GM10266 (cell line): ENCODE measurements around the gene PHACTR2.

ENCODE experiments used
- DNase-seq: peaks from one replicate; pipeline ENCODE4 v3.0.0; 2012; ENCODE audit errors: extremely low spot score
- TF ChIP-seq, protein P1 (sequence below): IDR thresholded peaks from 2 replicates; pipeline ENCODE4 v1.5.1; 2012; ENCODE audit warnings: mild to moderate bottlenecking, low read depth; ENCODE audit not compliant: control insufficient read depth, insufficient read depth; ENCODE audit errors: missing control alignments

Gene PHACTR2

DNA sequence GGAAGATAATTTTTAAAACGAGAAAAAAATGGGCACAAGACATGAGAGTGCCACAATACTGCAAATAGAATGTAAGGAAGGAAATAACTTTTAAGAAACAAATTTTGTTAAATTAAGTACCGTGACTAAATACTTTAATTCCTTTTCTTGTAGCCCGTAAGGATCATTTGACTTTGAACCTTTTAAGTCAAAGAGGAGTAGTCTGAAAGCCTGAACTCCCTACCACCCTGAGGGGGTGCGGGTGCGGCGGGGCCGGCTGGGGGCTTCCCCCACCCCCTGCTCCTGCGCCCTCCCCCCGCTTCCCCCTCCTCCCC, 231 bp upstream of the PHACTR2 start:
- TF ChIP-seq, protein P1, sequence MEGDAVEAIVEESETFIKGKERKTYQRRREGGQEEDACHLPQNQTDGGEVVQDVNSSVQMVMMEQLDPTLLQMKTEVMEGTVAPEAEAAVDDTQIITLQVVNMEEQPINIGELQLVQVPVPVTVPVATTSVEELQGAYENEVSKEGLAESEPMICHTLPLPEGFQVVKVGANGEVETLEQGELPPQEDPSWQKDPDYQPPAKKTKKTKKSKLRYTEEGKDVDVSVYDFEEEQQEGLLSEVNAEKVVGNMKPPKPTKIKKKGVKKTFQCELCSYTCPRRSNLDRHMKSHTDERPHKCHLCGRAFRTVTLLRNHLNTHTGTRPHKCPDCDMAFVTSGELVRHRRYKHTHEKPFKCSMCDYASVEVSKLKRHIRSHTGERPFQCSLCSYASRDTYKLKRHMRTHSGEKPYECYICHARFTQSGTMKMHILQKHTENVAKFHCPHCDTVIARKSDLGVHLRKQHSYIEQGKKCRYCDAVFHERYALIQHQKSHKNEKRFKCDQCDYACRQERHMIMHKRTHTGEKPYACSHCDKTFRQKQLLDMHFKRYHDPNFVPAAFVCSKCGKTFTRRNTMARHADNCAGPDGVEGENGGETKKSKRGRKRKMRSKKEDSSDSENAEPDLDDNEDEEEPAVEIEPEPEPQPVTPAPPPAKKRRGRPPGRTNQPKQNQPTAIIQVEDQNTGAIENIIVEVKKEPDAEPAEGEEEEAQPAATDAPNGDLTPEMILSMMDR = no peak
- DNase-seq = no peak

DNA sequence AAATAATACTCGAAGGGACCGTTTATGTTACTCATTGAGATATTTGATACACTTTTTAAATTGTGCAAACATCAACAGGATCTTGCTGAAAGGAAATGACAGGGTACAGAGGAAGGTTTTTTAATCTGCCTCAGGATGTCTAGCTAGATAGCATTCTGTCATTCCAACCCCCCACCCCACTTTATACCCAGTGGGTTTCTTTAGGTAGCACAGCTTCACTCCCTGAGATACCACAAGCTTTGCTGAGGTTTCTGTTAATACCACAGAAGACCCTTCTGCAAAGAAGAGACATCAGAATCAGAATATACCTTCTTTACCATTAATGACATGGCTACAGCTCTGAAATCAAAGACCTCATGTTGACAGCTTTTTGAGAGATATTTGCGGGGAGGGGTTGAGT, 1.3 kb downstream of the PHACTR2 start:
- TF ChIP-seq, protein P1 = no peak
- DNase-seq = no peak

DNA sequence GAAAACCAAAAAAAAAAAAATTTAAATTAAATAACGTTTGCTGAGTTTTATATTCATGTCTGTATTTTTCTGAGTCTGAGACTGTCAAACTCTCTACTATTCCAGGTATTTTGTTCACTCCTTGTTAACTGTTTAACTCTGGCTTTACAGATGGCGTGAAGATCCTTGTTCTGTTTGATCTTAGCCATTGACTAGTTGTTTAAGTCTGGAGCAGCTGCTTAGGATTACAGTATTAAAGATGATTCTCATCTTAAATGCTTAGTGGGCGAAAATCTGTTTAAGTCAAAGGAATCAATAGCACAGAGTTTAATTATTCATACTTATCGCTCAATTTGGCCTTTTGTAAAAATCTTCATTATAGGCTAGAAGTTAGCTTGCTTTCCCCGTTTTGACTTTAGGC, 2.4 kb downstream of the PHACTR2 start:
- TF ChIP-seq, protein P1 = no peak
- no peak for DNase-seq

GRCh38 chr6:143682805-143683204, 5.0 kb downstream of the PHACTR2 start:
- DNase-seq = no peak
- TF ChIP-seq, protein P1 = no peak

DNA sequence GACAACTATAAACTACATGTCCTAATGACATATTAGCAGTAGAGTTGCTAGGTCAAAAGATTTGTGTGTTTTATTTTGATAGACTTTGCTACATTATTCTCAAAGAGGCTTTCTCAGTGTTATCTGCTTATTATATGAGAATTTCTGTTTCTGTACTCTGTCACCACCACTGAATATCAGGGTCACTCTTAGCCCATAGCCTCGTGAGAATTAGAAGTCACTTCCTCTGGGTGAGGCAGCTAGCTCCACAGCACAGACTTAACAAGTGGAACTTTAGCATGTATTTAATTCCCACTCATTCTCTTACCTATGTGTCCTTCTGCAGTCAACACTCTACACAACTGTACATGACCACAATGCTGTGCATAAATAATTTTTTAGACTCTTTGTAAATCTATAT, 6.7 kb downstream of the PHACTR2 start:
- no peak for DNase-seq
- TF ChIP-seq, protein P1 = no peak

- DNase-seq = no peak
- TF ChIP-seq, protein P1 = no peak
These were observed 7.9 kb downstream of the PHACTR2 start for GRCh38 chr6:143685653-143686052.

DNA sequence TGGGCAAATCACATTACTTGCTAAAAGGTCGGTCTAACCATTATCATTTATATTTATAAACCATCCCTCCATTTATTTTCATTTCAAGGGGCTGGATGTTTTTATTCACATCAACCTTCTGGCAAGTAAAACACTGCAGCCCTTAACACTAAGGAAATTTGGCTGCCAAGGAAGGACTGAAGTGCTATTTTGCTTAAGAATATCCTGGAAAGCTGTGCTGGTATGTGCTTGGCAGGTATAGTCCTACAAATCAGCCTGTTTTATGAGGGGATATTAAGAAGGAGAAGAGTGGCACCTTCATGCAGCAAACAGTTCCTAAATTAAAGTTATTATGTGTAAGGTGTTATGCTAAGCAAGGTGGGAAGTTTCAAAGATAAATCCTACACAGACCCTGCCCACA, 9.8 kb downstream of the PHACTR2 start:
- no peak for DNase-seq
- TF ChIP-seq, protein P1 = no peak

GRCh38 chr6:143688681-143689080, 10.9 kb downstream of the PHACTR2 start:
- DNase-seq = no peak
- TF ChIP-seq, protein P1 = no peak
